Stimulated activated CD8-positive, alpha-beta memory T cell treated with anti-CD3 and anti-CD28 coated beads, Interleukin-7, amount 100 ng/mL, for 4 hours (primary cell): ENCODE data around the gene LIPA.

Experiments
- DNase-seq, 2 donors: peaks; one replicate each; pipeline ENCODE4 v3.0.0-alpha.2; 2020; ENCODE audit warnings: low read depth in 2 of 2

LIPA gene

GRCh38 chr10:89164920-89165319 is 86.7 kb downstream of the LIPA start:
- DNase-seq, result no peak

DNA sequence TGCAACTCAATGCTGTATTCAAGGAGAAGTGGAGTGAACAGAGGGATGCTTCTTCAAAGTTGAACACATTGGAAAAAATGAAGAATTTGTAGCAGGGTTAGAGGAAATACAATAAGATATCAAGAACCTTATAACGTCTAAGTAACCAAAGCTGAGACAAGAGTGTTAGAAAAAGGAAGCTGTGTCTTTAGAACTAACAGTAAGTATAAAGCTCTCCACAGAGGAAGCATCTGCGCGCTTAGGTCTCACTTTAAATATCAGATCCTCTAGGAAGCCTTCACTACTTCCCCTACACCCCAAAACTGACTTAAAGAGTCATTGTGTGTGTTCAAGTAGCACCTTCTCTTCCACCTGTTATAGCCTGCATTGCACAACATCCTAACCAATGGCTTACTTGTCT is 87.5 kb downstream of the LIPA start:
- DNase-seq, result no peak
